ENCODE measurements around the gene TMEM184A. TPM values are rescaled to one million over a fixed set of nuclear protein-coding genes. Genes with fewer than 3 reads are reported as not detected.

TMEM184A gene
- total and polyA plus RNA-seq, 2 of the 13 experiments (the other 11 are each of a cell fraction or from before 2014, with no cell fraction given): 9.5 to 20.4 TPM

DNA sequence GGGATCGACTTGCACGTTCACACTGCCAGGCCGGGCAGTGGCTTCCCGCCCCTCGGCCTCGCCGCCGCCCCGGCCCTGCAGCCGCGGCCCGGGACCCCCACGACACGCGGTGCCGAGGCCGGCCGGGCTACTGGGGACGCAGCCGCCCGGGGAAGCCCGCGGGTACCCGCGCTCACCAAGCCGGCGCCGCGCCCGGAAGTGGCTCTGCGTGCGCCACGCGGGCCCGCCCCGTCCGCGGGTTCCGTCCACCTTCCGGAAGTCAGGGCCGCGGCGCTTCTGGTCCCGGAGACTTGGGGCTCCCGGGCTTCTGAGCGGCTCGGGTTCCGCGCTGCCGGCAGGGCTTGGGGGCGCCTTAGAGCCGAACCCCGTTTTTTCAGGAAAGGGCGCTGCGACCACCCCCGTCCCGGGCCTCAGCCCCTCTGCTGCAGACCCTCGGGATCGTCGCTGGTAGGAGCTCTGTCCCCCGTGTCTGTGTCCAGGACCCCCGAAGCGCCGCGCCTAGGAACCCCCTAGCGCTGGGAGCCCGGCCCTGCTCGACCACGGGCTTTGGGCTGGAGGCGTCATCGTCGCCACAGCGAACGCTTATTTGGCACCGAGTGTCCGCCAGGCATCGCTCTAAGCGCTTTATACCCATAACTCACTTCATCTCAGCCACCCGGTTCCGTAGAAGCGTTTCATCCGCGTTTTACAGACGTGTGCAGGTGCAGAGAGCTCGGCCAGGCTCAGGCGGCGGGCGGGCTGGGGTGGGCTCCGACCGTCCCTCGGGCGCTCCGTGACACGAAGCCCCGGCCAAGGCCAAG, 14.0 kb upstream of the TMEM184A start, which contains the start of gene PSMG3 (continued):
- TF ChIP-seq, protein P1, sequence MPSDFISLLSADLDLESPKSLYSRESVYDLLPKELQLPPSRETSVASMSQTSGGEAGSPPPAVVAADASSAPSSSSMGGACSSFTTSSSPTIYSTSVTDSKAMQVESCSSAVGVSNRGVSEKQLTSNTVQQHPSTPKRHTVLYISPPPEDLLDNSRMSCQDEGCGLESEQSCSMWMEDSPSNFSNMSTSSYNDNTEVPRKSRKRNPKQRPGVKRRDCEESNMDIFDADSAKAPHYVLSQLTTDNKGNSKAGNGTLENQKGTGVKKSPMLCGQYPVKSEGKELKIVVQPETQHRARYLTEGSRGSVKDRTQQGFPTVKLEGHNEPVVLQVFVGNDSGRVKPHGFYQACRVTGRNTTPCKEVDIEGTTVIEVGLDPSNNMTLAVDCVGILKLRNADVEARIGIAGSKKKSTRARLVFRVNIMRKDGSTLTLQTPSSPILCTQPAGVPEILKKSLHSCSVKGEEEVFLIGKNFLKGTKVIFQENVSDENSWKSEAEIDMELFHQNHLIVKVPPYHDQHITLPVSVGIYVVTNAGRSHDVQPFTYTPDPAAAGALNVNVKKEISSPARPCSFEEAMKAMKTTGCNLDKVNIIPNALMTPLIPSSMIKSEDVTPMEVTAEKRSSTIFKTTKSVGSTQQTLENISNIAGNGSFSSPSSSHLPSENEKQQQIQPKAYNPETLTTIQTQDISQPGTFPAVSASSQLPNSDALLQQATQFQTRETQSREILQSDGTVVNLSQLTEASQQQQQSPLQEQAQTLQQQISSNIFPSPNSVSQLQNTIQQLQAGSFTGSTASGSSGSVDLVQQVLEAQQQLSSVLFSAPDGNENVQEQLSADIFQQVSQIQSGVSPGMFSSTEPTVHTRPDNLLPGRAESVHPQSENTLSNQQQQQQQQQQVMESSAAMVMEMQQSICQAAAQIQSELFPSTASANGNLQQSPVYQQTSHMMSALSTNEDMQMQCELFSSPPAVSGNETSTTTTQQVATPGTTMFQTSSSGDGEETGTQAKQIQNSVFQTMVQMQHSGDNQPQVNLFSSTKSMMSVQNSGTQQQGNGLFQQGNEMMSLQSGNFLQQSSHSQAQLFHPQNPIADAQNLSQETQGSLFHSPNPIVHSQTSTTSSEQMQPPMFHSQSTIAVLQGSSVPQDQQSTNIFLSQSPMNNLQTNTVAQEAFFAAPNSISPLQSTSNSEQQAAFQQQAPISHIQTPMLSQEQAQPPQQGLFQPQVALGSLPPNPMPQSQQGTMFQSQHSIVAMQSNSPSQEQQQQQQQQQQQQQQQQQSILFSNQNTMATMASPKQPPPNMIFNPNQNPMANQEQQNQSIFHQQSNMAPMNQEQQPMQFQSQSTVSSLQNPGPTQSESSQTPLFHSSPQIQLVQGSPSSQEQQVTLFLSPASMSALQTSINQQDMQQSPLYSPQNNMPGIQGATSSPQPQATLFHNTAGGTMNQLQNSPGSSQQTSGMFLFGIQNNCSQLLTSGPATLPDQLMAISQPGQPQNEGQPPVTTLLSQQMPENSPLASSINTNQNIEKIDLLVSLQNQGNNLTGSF (CRISPR knock-in tag; IDR thresholded peaks at IDR 0.05): no peak
- TF ChIP-seq KDM1A (CRISPR knock-in tag; IDR thresholded peaks at IDR 0.05) (no peak), MIER3 (CRISPR knock-in tag; IDR thresholded peaks at IDR 0.05; ENCODE audit: borderline replicate concordance) (no peak), TAF15 (IDR thresholded peaks at IDR 0.05; ENCODE audit: low read depth, low read length, poor library complexity, severe bottlenecking) (no peak), KDM5A (IDR thresholded peaks at IDR 0.05; ENCODE audit: borderline replicate concordance, low read length) (peak; percentile 87), CHD4 (IDR thresholded peaks at IDR 0.05; ENCODE audit: borderline replicate concordance, low read length) (no peak), HMGA1 (CRISPR knock-in tag; conservative IDR thresholded peaks at IDR 0.05) (no peak), NKX3-1 (CRISPR knock-in tag; IDR thresholded peaks at IDR 0.05) (0 out of 2 replicates have a peak, but pooled peaks have one; percentile 35), PHB2 (IDR thresholded peaks at IDR 0.05; ENCODE audit: partially characterized antibody) (no peak), HMG20A (CRISPR knock-in tag; IDR thresholded peaks at IDR 0.05; ENCODE audit: borderline replicate concordance) (no peak), XBP1 (CRISPR knock-in tag; IDR thresholded peaks at IDR 0.05) (no peak), ZNF891 (CRISPR knock-in tag; IDR thresholded peaks at IDR 0.05) (peak; percentile 40; the same call in 1 of the 2 replicates)
- TF ChIP-seq, protein P2, sequence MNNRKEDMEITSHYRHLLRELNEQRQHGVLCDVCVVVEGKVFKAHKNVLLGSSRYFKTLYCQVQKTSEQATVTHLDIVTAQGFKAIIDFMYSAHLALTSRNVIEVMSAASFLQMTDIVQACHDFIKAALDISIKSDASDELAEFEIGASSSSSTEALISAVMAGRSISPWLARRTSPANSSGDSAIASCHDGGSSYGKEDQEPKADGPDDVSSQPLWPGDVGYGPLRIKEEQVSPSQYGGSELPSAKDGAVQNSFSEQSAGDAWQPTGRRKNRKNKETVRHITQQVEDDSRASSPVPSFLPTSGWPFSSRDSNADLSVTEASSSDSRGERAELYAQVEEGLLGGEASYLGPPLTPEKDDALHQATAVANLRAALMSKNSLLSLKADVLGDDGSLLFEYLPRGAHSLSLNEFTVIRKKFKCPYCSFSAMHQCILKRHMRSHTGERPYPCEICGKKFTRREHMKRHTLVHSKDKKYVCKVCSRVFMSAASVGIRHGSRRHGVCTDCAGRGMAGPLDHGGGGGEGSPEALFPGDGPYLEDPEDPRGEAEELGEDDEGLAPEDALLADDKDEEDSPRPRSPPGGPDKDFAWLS (CRISPR knock-in tag; IDR thresholded peaks at IDR 0.05; ENCODE audit: borderline replicate concordance): no peak
- TF ChIP-seq, protein P3, sequence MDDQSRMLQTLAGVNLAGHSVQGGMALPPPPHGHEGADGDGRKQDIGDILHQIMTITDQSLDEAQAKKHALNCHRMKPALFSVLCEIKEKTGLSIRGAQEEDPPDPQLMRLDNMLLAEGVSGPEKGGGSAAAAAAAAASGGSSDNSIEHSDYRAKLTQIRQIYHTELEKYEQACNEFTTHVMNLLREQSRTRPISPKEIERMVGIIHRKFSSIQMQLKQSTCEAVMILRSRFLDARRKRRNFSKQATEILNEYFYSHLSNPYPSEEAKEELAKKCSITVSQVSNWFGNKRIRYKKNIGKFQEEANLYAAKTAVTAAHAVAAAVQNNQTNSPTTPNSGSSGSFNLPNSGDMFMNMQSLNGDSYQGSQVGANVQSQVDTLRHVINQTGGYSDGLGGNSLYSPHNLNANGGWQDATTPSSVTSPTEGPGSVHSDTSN (CRISPR knock-in tag; IDR thresholded peaks at IDR 0.05; ENCODE audit: borderline replicate concordance): no peak
- TF ChIP-seq, protein P4, sequence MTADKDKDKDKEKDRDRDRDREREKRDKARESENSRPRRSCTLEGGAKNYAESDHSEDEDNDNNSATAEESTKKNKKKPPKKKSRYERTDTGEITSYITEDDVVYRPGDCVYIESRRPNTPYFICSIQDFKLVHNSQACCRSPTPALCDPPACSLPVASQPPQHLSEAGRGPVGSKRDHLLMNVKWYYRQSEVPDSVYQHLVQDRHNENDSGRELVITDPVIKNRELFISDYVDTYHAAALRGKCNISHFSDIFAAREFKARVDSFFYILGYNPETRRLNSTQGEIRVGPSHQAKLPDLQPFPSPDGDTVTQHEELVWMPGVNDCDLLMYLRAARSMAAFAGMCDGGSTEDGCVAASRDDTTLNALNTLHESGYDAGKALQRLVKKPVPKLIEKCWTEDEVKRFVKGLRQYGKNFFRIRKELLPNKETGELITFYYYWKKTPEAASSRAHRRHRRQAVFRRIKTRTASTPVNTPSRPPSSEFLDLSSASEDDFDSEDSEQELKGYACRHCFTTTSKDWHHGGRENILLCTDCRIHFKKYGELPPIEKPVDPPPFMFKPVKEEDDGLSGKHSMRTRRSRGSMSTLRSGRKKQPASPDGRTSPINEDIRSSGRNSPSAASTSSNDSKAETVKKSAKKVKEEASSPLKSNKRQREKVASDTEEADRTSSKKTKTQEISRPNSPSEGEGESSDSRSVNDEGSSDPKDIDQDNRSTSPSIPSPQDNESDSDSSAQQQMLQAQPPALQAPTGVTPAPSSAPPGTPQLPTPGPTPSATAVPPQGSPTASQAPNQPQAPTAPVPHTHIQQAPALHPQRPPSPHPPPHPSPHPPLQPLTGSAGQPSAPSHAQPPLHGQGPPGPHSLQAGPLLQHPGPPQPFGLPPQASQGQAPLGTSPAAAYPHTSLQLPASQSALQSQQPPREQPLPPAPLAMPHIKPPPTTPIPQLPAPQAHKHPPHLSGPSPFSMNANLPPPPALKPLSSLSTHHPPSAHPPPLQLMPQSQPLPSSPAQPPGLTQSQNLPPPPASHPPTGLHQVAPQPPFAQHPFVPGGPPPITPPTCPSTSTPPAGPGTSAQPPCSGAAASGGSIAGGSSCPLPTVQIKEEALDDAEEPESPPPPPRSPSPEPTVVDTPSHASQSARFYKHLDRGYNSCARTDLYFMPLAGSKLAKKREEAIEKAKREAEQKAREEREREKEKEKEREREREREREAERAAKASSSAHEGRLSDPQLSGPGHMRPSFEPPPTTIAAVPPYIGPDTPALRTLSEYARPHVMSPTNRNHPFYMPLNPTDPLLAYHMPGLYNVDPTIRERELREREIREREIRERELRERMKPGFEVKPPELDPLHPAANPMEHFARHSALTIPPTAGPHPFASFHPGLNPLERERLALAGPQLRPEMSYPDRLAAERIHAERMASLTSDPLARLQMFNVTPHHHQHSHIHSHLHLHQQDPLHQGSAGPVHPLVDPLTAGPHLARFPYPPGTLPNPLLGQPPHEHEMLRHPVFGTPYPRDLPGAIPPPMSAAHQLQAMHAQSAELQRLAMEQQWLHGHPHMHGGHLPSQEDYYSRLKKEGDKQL (CRISPR knock-in tag; IDR thresholded peaks at IDR 0.05; ENCODE audit: low read depth): no peak

All from HepG2 (cell line).